A673 (cell line): ENCODE data around the gene ABCA9.

Experiments
- EZH2 ChIP-seq: fragments of 200-600 bp; sonication (generic); IDR thresholded peaks from 2 replicates; pipeline ENCODE4 v1.6.1; 2017; ENCODE audit warnings: borderline replicate concordance, low read depth, mild to moderate bottlenecking, mixed read lengths, antibody characterized with exemption, low read length; ENCODE audit not compliant: poor library complexity, severe bottlenecking
- TF ChIP-seq, protein P1 (sequence below): fragments of 300-800, 200-600 bp; sonication (generic); conservative IDR thresholded peaks from 2 replicates; pipeline ENCODE4 v1.5.1; 2017; ENCODE audit warnings: low read depth, mild to moderate bottlenecking, antibody characterized with exemption, low read length, moderate library complexity, mixed read lengths

- TF ChIP-seq, protein P1, sequence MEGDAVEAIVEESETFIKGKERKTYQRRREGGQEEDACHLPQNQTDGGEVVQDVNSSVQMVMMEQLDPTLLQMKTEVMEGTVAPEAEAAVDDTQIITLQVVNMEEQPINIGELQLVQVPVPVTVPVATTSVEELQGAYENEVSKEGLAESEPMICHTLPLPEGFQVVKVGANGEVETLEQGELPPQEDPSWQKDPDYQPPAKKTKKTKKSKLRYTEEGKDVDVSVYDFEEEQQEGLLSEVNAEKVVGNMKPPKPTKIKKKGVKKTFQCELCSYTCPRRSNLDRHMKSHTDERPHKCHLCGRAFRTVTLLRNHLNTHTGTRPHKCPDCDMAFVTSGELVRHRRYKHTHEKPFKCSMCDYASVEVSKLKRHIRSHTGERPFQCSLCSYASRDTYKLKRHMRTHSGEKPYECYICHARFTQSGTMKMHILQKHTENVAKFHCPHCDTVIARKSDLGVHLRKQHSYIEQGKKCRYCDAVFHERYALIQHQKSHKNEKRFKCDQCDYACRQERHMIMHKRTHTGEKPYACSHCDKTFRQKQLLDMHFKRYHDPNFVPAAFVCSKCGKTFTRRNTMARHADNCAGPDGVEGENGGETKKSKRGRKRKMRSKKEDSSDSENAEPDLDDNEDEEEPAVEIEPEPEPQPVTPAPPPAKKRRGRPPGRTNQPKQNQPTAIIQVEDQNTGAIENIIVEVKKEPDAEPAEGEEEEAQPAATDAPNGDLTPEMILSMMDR, result no peak
- TF ChIP-seq EZH2, result no peak
Measured at GRCh38 chr17:68957944-68958343, 102.8 kb downstream of the ABCA9 start.
